Right hindlimb (tissue), 1 donor: ENCODE data around the gene PACS1.
A peak's percentile ranks its signal among the peaks of the same experiment; 100 is the strongest.
"Not testable (repeated sequence)": the region's sequence is repeated elsewhere in the genome, so short reads cannot be mapped to it uniquely, and the experiment has no call there.

Experiments used
- DNase-seq: peaks from one replicate; pipeline ENCODE4 v3.0.0-alpha.2; 2018

The PACS1 gene

DNA sequence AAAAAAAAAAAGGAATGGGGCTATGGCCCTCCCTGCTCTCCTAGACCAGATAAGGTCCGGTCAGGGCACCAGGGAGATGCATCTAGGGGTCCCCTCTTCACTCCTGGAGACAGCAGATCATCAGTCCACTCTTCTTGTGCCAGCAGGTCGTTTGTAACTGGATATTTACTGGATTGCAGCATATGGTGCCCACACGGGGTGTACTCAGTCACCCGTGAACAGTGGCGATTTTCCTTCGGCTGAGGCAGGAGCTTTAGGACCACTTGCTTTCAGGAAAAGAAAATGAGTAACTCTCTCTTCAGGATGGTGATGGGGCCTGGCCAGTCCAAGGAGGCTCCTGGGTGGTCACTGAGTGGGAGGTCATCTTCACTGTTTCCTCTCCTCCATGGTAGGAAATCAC, 160.1 kb downstream of the PACS1 start:
- no peak for DNase-seq

DNA sequence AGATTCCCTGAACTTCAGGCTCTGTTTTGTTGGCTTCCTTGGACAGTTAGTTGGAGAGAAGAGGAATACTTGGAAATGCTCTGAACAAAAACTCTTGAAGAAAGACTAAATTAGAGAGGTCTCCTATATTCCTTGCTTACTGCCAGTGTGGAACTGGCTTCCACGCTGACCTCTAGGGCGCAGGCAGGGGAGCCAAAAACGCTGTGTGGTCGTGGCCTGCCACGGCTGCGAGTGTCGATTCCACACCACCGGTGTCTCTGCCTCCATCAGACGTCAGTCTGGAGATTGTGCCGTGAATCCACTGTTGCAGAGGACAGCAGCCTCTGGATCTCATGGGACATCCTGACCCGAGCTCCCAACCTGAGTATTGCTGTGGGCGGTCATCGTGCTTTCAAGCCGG, 160.9 kb downstream of the PACS1 start:
- DNase-seq = no peak

DNA sequence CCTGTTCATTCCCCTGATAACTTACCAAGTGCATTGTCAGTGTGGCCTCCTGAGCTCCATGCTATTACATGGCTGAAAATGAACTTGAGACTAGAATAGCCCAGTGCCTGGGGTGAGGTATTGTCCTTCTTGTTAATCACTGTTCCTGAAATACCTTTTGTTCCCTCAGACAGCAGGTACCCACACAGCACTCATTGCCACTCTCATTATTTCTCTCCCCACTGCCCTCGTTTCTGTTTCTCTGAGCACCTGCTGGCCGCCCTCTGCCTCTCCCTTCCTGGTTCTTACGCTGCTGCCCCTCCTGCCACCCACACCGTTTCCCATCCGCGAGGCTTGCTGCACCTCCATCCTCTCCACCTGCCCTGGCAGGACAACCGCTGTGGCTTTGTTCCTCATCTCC, 161.5 kb downstream of the PACS1 start:
- no peak for DNase-seq

DNA sequence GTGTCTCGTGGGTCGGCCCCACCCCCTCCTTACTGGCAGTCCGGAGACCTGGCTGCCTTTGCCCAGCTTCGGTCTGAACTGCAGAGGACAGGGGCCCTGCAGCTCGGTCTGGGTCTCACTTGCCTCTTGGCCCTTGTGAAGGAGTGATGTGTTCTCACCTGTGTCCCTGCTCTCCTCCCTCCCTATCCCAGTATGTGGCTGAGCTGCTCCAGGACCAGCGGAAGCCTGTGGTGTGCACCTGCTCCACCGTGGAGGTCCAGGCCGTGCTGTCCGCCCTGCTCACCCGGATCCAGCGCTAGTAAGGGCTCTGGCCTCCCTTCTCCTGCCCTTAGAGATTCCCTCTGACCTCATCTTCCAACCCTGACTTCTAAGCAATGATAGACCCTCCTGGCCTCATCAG, 162.7 kb downstream of the PACS1 start:
- DNase-seq = no peak

DNA sequence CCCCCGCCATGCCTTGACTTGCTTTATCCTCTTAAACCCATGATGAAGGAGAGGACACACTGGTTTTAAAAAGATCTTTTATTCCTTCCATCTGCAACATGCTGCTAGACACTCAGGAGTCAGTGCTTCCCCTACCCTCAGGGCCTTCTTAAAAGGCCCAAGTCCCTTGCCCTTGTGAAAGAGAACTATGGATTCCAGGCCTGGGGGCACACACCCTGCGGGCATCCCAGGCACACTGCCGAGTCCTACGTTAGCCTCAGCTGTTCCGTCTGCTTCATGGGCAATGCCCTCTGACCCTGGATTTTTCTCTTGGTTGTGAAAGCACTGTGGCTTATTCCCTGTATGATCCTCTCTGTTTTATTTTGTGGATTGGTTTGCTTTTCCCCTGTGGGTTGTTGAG, 163.2 kb downstream of the PACS1 start:
- DNase-seq = no peak

DNA sequence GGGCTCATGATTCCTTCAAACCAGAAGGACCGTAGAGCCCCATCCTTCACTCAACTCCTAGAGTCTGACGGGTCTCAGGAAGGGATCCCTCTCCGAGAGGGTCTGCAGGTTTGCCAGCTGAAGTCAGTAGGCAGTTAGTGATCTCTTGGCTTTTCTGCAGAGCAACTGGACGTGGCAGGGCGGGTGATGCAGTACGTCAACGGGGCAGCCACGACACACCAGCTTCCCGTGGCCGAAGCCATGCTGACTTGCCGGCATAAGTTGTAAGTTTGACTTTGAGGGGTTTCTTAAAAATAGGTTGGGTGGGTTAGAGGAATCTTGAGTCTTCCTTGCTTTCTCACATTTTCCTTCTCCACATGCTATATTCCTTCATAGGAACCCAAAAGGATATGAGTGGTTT, 165.1 kb downstream of the PACS1 start:
- no peak for DNase-seq

DNA sequence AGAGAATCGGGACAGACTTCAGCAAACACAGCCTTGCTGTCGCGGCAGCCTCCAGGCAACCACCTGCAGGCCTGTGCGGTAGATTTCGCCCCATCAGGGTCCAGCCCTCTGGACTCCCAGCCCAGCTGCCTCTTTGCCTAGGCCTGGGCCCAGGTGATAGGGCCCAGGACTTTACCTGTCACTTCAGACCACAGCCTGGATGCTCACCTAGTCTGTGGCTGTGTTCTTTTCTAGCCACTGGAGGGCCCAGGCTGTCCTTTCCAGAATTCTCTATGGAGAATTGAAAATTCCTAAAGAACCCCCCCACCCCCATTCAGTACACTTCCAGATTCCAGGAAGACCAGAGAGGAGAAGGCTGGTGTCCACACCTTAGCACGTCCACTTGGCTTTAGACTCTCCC, 167.8 kb downstream of the PACS1 start:
- DNase-seq = no peak

DNA sequence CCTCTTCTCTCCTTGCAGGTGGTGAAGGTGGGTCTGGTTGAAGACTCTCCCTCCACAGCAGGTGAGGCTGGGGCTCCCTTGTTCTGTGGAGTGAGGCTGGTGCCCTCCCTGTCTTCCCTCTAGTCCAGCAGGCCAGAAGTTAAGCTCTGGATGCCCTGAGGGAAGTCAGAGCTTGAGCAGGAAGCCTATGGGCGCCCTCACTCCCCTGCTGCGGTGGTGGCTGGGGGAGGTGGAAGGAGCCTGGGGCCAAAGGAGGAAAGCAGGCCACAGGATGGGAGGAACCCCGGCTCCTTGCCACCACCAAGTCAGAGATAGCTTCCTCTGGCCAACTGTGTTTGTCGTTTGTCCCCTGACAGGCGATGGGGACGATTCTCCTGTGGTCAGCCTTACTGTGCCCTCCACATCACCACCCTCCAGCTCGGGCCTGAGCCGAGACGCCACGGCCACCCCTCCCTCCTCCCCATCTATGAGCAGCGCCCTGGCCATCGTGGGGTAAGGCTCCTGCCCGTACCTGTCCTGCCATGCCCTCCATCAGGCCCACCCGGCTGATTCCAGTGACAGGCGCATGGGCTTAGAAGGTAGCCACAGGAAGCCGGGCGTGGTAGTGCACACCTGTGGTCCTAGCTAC, 168.8 kb downstream of the PACS1 start:
- DNase-seq = no peak

DNA sequence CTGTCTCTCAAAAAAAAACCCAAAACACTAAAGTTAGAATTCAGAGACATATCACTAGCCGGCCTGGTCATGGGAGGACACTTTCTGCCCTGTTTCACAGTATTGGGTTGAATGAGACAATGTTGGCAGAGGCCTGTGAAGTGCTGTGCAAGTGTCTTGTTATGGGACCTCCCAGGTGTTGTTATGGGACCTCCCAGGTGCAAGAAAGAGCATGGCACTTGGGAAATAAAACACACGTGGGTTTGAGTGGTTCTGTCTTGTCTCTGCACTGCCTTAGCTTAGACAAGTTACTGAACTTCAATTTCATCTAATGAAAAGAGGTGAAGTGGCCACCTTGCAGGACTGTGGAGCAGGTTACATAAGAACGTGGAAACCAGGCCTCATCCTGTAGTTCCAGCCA, 169.4 kb downstream of the PACS1 start:
- DNase-seq = no peak

DNA sequence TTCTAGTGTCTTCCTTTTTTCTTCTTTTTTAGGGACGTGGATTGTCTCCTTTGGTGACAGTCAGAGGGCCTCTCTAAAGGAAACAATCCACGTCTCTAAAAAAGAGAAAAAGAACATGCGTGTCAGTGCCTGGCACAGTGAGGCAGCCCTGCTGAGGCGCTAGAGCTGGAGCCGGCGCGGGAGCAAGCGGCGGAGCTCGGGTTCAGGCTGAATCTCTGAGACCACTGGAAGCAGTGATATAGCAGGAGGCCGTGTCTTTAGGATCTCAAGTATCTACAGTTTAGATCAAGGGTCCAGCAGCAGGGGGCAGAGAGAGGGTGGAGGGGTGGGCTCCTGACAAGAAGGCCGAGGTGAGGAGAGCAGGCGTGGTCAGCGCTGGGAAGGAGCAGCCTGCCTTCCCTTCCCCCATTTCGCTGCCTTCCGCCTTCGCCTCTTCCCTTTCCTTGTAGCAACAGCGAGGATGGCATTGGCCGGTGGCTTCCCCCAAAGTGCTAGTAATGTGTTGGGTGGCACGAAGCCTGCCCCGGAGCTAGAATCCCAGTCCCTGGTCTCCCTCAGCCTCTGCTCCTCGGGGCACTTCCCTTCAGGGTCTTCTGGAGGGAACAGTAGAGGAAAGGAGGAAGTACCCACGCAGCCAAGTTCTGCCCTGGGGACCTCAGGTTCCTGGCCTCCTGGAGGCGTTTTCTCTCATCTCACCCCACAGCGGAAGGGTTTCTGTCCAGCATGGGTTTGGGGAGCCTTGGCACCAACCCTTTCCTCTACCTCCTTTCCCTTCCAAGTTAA, 170.1 kb downstream of the PACS1 start:
- no peak for DNase-seq

DNA sequence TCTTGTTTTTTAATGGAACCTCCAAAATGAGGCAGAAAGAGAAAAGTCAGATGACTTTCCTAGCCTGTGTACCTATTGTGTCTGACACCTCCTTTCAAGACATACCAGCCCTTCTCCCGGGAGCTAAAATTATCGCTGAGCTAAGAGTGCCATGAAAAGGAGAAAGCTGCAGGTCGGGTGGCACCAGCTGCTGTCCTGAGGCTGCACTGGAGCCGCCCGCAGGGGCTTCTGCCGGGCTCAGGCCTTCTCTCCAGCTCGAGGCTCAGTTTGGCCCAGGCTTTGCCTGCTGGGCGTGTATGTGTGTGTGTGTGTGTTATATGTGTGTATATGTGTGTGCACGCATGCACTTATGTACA, 170.7 kb downstream of the PACS1 start:
- DNase-seq = no peak

DNA sequence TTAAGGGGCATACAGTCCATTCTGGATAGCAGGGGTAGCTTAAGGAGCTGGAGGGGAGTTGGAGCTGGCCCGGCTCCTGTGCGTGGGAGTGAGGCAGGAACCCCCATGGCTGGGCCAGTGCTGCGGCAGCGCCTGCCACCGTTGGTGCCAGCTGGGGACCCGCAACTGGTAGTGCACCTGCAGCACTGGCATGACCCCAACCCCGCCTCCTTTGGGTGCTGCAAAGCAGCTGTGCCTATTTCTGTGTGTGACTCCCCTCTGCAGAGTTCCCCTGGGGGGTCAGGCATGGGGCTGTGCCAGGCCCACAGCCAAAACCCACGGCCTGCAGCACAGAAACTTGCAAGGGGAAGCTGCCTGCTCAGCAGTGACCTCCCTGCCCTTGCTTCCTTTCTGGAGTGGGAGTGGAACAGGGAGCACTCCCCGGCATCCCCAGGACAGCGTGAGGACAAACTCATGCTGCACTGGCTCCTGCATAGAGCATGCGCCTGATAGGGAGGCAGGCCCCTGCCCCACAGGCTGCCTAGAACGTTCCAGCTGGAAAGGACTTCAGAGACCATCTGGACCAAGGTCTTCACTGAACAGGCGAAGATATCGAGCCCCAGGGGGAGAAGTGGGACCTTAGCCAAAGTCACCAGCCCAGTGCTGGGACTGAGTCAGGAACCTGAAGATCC, 172.2 kb downstream of the PACS1 start:
- no peak for DNase-seq

DNA sequence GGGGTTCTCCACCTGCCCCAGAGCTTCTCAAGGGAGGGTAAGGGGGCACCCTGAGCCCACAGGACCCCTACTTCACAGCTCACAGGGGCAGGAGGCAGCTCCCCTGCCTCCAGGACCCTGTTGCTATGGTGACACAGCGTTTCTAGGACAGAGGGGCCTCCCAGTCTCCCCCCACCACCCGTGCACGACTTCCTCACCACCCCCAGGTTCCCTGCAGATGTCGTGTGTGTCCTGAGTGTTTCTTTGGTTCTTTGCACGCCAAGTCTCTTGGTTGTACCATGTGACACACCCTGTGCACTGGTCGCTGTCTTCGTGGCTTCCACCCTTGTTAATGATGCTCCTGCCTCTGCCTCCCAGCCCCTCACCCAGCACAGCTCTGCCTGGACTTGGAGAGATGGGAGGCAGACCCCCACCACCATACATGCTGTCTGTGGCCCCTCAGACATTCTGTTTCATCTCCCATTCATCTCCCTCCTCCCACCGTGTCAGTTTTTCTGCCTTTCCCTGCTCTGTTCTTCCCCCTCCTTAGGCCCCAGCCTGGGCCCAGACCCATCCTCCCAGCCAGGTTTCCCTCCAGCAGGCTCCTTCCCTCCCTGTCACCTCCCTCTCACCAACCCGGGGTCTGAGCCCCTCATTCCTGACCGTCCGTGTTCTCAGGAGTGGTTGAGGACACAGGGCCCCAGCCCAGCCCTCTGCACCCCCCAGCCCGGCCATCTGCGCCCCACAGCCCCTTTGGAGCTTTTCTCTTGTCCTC, 173.9 kb downstream of the PACS1 start:
- peak; percentile 50 for DNase-seq

DNA sequence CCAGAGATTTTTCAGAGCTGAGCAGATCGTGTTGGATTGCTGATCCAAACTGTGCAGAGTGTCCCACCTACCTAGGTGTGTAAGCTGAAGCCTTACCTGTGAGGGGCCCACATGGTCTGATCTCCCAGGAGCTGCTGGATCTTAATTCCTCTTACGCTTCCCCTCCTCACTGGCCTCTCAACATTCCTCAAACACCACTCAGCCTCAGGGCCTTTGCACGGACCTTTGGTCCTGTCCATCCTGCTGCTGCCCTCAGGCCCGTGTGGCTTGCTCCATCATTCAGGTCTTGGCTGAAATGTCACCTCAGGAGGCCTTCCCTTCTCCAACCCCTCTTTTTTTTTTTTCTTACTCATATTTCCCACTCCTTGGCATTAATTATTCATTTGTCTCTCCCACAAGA, 177.2 kb downstream of the PACS1 start:
- no peak for DNase-seq

DNA sequence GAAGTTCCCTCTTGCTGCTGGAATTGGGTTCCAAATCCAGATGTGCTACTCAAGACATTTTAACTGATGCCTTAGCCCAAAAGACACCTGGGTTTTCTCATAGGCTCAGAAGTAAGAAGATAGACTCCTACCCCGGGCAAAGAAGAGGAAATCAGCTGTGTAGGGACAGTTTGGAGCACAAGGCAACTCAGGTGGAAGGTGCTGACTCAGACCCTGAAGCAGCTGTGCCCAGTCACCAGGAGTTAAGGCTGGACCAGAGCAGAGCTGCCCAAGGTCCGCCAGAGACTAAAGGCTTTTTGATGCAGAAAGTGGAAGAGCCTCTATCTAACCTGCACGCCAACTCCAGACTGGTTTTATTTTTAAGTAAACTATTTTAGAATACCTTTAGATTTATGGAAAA, 177.7 kb downstream of the PACS1 start:
- DNase-seq = no peak

DNA sequence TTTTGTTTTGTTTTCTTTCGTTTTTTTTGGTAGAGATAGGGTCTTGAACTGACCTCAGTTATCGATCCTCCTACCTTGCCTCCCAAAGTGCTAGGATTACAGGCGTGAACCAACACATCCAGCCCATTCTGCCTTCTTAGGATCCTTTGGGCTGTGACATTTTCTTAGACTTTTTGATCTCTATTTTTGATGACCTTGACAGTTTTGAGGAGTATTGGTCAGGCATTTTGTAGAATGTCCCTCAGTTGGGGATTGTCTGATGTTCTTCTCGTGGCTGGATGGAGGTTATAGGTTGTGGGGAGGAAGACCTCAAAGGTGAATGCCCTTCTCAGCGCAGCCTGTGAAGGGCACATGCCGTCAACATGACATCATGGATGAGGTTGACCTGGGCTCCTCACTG, 178.8 kb downstream of the PACS1 start:
- DNase-seq = no peak

DNA sequence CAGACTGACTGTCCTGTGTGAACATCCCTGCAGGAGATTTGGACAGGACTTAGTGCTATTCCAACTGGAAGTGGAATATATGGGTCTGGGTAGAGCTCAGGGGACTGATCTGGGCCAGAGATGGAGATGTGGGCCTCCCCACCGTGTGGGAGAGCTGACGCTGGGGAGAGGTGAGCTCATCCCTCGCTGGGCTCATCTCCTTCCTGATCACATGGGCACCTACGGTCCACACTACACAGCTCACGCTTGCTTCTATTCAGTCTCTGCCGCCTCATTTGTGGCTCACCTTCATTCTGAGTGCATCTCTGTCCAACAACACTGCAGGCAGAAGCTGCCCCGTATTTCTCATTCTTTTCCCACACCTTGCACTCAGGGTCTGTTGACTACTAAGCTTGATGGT, 181.7 kb downstream of the PACS1 start:
- no peak for DNase-seq

DNA sequence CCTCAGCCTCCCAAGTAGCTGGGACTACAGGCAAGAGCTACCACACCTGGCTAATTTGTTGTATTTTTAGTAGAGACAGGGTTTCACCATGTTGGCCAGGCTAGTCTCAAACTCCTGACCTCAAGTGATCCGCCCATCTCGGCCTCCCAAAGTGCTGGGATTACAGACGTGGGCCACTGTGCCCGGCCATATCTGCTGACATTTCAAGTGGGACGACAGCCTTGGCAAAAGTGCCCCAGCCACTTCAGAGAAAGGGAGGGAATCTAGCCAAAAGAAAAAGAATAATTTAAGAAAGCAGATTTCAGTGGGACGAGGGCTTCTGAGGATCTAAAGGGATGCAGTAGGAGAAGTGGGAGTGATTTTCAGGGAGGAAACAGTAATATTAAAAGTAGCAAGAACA, 183.0 kb downstream of the PACS1 start:
- not testable (repeated sequence) for DNase-seq

DNA sequence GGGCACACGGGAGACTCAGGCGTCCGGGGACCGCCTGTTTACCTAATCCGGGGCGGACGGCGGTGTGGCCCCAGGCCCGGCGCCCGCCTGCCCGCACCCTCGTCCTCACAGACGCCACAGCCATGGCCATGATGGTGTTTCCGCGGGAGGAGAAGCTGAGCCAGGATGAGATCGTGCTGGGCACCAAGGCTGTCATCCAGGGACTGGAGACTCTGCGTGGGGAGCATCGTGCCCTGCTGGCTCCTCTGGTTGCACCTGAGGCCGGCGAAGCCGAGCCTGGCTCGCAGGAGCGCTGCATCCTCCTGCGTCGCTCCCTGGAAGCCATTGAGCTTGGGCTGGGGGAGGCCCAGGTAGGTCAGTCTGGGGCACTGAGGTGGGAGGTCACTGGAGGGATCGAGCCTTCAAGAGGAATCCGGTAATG, 188.4 kb downstream of the PACS1 start:
- DNase-seq = no peak

DNA sequence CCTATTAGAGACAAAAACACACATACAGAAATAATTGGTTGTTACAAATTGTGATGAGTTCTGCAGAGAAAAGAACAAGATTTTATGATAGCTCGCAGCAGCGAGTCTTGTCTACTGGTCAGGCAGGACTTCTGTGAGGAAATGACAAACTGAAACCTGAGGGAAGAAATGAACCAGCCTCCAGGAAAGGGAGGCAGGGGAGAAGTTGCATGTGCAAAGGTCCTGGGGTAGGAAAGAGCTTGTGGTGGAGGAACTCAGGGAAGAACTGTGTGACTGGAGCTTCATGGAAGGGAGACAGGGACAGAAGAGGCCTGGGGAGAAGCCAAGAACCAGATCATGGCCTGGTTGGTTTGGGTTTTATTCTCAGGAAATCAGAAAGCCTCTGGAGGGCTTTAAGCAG, 189.2 kb downstream of the PACS1 start:
- DNase-seq = no peak

DNA sequence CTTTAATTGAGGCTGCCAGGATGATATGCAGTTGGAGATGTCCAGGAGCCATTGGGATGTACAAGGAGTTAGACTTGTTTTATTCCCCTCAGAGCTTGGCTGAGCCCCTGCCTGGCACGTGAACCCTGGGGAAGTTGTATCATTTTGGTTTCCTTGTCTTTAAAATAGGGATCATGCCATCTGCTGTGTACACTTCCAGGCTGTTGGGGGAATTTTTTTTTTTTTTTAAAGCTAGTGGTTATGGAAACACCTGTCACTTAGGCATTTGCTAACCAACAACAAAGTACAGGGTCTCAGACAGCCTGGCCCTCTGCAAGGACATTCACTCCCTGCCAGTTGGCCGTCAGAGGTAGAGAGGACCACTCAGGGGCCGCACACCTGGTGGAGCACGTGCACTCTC, 189.9 kb downstream of the PACS1 start:
- no peak for DNase-seq

DNA sequence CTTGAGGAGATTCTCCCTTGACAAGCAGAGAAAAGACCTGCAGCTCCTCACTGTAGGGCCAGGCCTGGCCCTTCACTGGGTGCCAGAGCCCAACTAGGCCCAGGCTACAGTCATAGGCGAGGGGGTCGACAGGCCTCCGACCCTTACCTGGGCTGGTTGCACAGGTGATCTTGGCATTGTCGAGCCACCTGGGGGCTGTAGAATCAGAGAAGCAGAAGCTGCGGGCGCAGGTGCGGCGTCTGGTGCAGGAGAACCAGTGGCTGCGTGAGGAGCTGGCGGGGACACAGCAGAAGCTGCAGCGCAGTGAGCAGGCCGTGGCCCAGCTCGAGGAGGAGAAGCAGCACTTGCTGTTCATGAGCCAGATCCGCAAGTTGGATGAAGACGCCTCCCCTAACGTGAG, 191.5 kb downstream of the PACS1 start:
- DNase-seq = no peak

DNA sequence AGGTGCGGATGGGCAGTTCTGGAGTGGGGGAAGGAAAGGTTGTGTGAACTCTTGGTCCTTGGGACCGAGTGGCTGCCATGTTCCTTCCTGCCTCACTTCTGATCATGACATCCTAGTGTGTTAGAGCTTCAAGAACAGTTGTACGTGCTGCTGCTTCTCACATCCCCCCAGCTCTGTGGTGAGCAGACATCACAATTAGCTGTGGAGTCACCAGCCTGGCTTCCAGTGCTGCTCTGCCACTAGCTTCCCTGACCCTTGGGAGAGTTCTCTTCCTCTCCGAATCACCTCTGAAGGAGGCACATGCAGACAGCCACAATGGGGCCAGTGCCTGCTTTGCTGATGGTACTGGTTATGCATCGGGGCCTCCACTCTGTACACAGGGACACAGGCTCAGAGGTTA, 192.1 kb downstream of the PACS1 start:
- DNase-seq = no peak

DNA sequence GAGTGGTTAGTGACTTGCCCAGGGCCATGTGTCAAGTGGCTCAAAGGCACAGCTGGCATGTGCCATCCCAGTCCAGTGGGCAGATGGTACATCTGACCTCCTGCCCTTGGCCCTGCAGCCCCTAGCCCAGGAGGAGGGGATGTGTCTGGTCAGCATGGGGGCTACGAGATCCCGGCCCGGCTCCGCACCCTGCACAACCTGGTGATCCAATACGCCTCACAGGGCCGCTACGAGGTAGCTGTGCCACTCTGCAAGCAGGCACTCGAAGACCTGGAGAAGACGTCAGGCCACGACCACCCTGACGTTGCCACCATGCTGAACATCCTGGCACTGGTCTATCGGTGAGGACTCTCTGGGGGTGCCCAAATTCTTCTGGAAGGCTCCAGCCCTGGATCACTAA, 192.6 kb downstream of the PACS1 start:
- no peak for DNase-seq
